SK-N-SH treated with all-trans-retinoic acid at 6 μM for 48 hours (cell line): ENCODE measurements around the gene REEP6.

Source experiments
- ATAC-seq: fragments of 200-7000 bp; cut with Tn5 transposase; 3 replicates; pipeline ENCODE4 v1.9.1; 2020; ENCODE audit warnings: mild to moderate bottlenecking, moderate library complexity
- BACH2 ChIP-seq: fragments of 250-450 bp; sonication (Bioruptor Pico); IDR thresholded peaks from 2 replicates; pipeline ENCODE4 v1.9.0; 2021; ENCODE audit warnings: mild to moderate bottlenecking, borderline replicate concordance
- CSDC2 ChIP-seq: fragments of 250-450 bp; sonication (Bioruptor Pico); IDR thresholded peaks from 2 replicates; pipeline ENCODE4 v1.5.0; 2020; ENCODE audit warnings: mild to moderate bottlenecking, moderate library complexity
- ESRRG ChIP-seq: fragments of 250-450 bp; sonication (Bioruptor Pico); IDR thresholded peaks from 2 replicates; pipeline ENCODE4 v1.6.1; 2021; ENCODE audit warnings: mild to moderate bottlenecking
- ISL1 ChIP-seq: fragments of 250-450 bp; sonication (Bioruptor Pico); IDR thresholded peaks from 2 replicates; pipeline ENCODE4 v2.1.2; 2022; ENCODE audit warnings: mild to moderate bottlenecking, moderate library complexity
- PPARA ChIP-seq: fragments of 250-450 bp; sonication (Bioruptor Pico); IDR thresholded peaks from 2 replicates; pipeline ENCODE4 v1.5.0; 2020; ENCODE audit warnings: mild to moderate bottlenecking, borderline replicate concordance
- RARB ChIP-seq: fragments of 250-450 bp; sonication (Bioruptor Pico); IDR thresholded peaks from 2 replicates; pipeline ENCODE4 v1.8.0; 2021; ENCODE audit warnings: mild to moderate bottlenecking, moderate library complexity
- SNAI2 ChIP-seq: fragments of 250-450 bp; sonication (Bioruptor Pico); IDR thresholded peaks from 2 replicates; pipeline ENCODE4 v1.5.0; 2020; ENCODE audit warnings: mild to moderate bottlenecking, moderate library complexity
- TCF4 ChIP-seq: fragments of 250-450 bp; sonication (Bioruptor Pico); IDR thresholded peaks from 2 replicates; pipeline ENCODE4 v1.8.0; 2021; ENCODE audit warnings: mild to moderate bottlenecking, moderate library complexity, borderline replicate concordance
- ZNF565 ChIP-seq: fragments of 450-650 bp; formaldehyde crosslinking; conservative IDR thresholded peaks from 2 replicates; pipeline ENCODE4 v1.5.0; 2020; ENCODE audit warnings: low read depth, mild to moderate bottlenecking, moderate library complexity
- ZNF70 ChIP-seq: fragments of 450-650 bp; formaldehyde crosslinking; IDR thresholded peaks from 2 replicates; pipeline ENCODE4 v1.5.0; 2020; ENCODE audit warnings: mild to moderate bottlenecking, moderate library complexity
- ZNF8 ChIP-seq: fragments of 450-650 bp; formaldehyde crosslinking; IDR thresholded peaks from 2 replicates; pipeline ENCODE4 v1.5.0; 2020; ENCODE audit warnings: mild to moderate bottlenecking, moderate library complexity
- TF ChIP-seq, protein P1 (sequence below): fragments of 250-450 bp; sonication (Bioruptor Pico); IDR thresholded peaks from 2 replicates; pipeline ENCODE4 v1.5.1; 2020; ENCODE audit warnings: low read depth, mild to moderate bottlenecking, moderate library complexity
- TF ChIP-seq, protein P2 (sequence below): fragments of 250-450 bp; sonication (Bioruptor Pico); IDR thresholded peaks from 2 replicates; pipeline ENCODE4 v1.8.0; 2021; ENCODE audit warnings: low read depth, mild to moderate bottlenecking, moderate library complexity, borderline replicate concordance
- TF ChIP-seq, protein P3 (sequence below): fragments of 250-450 bp; sonication (Bioruptor Pico); IDR thresholded peaks from 2 replicates; pipeline ENCODE4 v1.5.0; 2020; ENCODE audit warnings: mild to moderate bottlenecking, moderate library complexity
- TF ChIP-seq, protein P4 (sequence below): fragments of 250-450 bp; sonication (Bioruptor Pico); IDR thresholded peaks from 2 replicates; pipeline ENCODE4 v1.8.0; 2020; ENCODE audit warnings: mild to moderate bottlenecking, moderate library complexity, borderline replicate concordance

Gene REEP6

DNA sequence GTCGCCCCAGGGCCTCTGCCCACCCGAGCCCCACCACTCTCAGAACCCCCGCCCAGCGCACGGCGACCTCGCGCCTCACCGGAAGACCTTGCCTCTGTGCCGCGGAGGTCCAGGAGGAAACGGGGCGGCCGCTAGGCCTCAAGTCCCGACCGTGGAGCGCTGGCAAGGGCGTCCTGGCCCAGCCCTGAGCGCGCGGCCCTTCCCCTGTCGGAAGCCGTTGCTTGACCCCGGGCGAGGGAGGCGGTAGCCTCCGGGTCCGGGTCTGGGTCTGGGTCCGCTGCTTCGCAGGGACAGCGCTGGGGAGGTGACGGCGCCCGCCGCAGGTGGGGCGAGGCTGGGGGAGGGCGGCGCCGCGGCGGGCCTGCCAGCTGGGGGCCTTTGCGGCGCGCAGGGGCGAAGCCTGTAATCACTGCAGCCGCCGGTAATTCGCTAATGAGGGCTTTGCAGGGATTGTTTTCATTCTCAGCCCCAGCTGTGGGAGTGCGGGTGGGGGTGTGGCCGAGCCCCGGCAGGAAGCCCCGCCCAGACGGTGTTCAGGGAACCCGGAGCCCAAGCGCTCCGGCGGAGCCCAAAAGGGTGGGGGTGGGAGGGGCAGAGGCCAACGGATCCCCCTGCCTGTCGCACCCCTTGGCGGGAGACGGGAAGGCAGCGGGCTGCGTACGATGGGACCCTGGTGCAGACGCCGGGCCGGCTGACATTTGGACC lies 20.5 kb upstream of the REEP6 start:
- TF ChIP-seq BACH2 (CRISPR knock-in tag) (no peak), ZNF70 (no peak)
- TF ChIP-seq, protein P1, sequence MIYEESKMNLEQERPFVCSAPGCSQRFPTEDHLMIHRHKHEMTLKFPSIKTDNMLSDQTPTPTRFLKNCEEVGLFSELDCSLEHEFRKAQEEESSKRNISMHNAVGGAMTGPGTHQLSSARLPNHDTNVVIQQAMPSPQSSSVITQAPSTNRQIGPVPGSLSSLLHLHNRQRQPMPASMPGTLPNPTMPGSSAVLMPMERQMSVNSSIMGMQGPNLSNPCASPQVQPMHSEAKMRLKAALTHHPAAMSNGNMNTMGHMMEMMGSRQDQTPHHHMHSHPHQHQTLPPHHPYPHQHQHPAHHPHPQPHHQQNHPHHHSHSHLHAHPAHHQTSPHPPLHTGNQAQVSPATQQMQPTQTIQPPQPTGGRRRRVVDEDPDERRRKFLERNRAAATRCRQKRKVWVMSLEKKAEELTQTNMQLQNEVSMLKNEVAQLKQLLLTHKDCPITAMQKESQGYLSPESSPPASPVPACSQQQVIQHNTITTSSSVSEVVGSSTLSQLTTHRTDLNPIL (CRISPR knock-in tag), result no peak
- ATAC-seq, result no peak

DNA sequence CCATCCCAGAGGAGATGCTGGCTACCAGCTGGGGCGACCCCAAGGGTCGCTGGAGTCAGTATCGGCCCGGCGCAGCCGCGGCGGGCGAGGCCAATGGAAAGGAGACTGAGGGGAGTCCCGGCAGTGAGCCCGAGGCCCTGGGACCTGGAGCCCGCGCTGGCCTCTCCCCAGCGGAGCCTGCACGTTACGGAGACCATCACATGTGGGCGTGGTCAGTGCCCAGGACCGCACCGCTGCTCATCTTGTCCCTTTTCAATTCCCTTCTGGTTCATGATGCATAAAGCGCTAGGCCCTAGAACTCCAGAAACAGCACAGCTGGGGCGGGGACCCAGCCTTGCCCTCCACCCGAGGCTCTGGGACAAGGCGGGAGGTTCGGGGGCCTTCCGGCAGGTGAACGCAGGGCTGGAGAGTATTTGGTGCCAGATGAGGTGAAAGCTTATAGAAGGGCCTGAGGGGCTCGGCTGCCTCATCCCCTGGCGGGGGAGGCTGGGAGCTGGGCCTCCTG lies 19.9 kb upstream of the REEP6 start:
- TF ChIP-seq, protein P1 (CRISPR knock-in tag), result no peak
- TF ChIP-seq ZNF8 (CRISPR knock-in tag), result no peak
- no peak for TF ChIP-seq ISL1 (CRISPR knock-in tag)
- TF ChIP-seq ZNF565 (CRISPR knock-in tag), result no peak
- TF ChIP-seq SNAI2, result no peak
- TF ChIP-seq RARB (CRISPR knock-in tag), result no peak
- no peak for TF ChIP-seq BACH2 (CRISPR knock-in tag)
- TF ChIP-seq, protein P2, sequence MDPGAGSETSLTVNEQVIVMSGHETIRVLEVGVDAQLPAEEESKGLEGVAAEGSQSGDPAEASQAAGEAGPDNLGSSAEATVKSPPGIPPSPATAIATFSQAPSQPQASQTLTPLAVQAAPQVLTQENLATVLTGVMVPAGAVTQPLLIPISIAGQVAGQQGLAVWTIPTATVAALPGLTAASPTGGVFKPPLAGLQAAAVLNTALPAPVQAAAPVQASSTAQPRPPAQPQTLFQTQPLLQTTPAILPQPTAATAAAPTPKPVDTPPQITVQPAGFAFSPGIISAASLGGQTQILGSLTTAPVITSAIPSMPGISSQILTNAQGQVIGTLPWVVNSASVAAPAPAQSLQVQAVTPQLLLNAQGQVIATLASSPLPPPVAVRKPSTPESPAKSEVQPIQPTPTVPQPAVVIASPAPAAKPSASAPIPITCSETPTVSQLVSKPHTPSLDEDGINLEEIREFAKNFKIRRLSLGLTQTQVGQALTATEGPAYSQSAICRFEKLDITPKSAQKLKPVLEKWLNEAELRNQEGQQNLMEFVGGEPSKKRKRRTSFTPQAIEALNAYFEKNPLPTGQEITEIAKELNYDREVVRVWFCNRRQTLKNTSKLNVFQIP, result no peak
- no peak for ATAC-seq

DNA sequence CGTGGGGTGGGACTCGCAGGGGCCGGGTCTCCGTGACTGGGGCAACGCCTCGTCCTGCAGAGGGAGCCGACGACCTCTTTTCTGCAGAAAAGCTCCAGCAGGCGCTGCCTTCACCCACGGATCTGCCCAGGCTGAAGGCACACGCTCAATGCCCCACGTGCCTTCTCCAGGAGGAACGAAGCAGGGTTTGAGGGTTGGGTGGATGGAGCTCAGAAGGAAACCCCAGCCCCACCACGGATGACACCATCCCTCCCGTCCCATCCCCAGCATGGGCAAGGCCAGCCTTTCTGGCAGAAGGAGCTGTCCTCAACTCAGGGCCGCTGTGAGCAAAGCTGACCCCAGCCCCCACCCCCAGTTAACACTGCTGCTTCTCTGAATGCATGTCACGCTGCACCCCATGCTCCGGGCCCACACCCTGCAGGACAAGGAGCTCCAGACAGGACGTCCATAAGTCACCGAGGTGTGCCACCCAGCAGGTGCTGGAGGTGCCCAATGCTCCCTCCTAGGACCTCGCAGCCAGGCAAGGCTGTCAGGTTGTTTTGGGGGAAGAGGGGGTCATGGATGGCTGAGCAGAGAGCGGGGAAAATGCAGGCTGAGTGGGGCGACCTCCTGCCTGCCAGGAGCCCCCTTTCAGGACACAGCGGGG lies 19.3 kb upstream of the REEP6 start:
- no peak for ATAC-seq
- no peak for TF ChIP-seq ISL1 (CRISPR knock-in tag)
- no peak for TF ChIP-seq TCF4 (CRISPR knock-in tag)
- no peak for TF ChIP-seq CSDC2
- TF ChIP-seq PPARA (CRISPR knock-in tag), result no peak
- no peak for TF ChIP-seq ZNF70
- TF ChIP-seq, protein P3, sequence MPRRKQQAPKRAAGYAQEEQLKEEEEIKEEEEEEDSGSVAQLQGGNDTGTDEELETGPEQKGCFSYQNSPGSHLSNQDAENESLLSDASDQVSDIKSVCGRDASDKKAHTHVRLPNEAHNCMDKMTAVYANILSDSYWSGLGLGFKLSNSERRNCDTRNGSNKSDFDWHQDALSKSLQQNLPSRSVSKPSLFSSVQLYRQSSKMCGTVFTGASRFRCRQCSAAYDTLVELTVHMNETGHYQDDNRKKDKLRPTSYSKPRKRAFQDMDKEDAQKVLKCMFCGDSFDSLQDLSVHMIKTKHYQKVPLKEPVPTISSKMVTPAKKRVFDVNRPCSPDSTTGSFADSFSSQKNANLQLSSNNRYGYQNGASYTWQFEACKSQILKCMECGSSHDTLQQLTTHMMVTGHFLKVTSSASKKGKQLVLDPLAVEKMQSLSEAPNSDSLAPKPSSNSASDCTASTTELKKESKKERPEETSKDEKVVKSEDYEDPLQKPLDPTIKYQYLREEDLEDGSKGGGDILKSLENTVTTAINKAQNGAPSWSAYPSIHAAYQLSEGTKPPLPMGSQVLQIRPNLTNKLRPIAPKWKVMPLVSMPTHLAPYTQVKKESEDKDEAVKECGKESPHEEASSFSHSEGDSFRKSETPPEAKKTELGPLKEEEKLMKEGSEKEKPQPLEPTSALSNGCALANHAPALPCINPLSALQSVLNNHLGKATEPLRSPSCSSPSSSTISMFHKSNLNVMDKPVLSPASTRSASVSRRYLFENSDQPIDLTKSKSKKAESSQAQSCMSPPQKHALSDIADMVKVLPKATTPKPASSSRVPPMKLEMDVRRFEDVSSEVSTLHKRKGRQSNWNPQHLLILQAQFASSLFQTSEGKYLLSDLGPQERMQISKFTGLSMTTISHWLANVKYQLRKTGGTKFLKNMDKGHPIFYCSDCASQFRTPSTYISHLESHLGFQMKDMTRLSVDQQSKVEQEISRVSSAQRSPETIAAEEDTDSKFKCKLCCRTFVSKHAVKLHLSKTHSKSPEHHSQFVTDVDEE (CRISPR knock-in tag), result no peak
- TF ChIP-seq, protein P1 (CRISPR knock-in tag), result no peak
- TF ChIP-seq ESRRG (CRISPR knock-in tag), result no peak
- TF ChIP-seq, protein P4, sequence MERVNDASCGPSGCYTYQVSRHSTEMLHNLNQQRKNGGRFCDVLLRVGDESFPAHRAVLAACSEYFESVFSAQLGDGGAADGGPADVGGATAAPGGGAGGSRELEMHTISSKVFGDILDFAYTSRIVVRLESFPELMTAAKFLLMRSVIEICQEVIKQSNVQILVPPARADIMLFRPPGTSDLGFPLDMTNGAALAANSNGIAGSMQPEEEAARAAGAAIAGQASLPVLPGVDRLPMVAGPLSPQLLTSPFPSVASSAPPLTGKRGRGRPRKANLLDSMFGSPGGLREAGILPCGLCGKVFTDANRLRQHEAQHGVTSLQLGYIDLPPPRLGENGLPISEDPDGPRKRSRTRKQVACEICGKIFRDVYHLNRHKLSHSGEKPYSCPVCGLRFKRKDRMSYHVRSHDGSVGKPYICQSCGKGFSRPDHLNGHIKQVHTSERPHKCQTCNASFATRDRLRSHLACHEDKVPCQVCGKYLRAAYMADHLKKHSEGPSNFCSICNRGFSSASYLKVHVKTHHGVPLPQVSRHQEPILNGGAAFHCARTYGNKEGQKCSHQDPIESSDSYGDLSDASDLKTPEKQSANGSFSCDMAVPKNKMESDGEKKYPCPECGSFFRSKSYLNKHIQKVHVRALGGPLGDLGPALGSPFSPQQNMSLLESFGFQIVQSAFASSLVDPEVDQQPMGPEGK, result no peak
